ENCODE data around the gene SYT12. TPM values are rescaled to one million over a fixed set of nuclear protein-coding genes. Genes with fewer than 3 reads are reported as not detected.

The SYT12 gene
- total and polyA plus RNA-seq, 2 donors (not counting 1 experiment from before 2014, with no cell fraction given): not detected

DNA sequence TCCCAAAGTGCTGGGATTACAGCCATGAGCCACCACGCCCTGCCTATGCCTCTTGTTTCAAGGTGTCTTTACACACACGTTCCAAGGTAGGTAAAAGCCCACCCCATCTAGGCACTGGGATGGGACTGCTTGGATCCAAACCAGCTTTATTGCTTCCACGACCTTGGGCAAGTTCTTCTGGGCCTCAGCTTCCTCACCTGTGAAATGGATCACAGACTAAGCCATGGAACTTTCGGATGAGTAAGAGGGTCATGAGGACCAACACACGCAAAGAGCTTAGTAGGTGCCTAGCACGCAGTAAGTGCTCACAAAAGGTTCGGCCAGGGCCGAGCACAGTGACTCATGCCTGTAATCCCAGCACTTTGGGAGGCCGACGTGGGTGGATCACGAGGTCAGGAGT, 49.4 kb downstream of the SYT12 start:
- ATAC-seq (ENCODE audit: low read depth): no peak

DNA sequence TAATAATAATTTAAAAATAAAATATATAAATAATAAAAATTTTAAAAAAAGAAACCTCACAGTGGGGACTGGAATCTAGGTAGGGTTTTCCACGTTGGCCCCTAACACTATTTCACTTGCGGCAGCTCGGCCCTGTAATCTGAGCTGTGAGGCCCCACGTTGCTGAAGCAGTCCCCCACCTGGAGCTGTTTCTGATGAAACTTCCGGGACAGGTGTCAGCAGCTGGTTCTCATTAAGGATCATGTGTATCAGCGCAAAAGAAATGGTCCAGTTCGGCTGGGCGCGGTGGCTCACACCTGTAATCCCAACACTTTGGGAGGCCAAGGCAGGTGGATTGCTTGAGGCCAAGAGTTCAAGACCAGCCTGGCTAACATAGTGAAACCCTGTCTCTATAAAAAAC, 51.0 kb downstream of the SYT12 start:
- H4K20me1 ChIP-seq (ENCODE audit: control insufficient read depth, insufficient read depth, low read length, poor library complexity, severe bottlenecking): no peaks in the 10 kb centered on the region
- H3K4me1 ChIP-seq (ENCODE audit: control insufficient read depth in 2 of 2, insufficient read depth in 2 of 2, low read length in 2 of 2): peaks cover 6 to 7% of the 10 kb centered on the region in 2 donors
- H3K79me2 ChIP-seq (ENCODE audit: control insufficient read depth, insufficient read depth, low read length): no peaks in the 10 kb centered on the region
- Mint-ChIP-seq H3K4me3 (no peak overlapping the region), H3K9me3 (ENCODE audit: insufficient read depth) (no peaks in the 10 kb centered on the region), H3K4me1 (peaks cover 4% of the 10 kb centered on the region), H3K27me3 (peaks cover 9% of the 10 kb centered on the region), H3K27ac (no peak overlapping the region)
- no peak for DNase-seq
- no peak overlapping the region for H3K4me3 ChIP-seq (ENCODE audit: control extremely low read depth in 1 of 5, extremely low read depth in 1 of 5, insufficient read depth in 1 of 5, low read depth in 2 of 5, low read length in 4 of 5)
- H3K27me3 ChIP-seq (replicated peaks in 1 of 4; ENCODE audit: control extremely low read depth in 1 of 4, control insufficient read depth in 3 of 4, insufficient read depth in 4 of 4, low read length in 3 of 4): peaks cover 0 to 13% (median 6%) of the 10 kb centered on the region in 4 experiments
- no peak overlapping the region for H3K4me2 ChIP-seq (replicated peaks; ENCODE audit: low read depth, low read length, poor library complexity, severe bottlenecking)
- H3K9ac ChIP-seq (ENCODE audit: low read length): no peak overlapping the region
- WGBS (ENCODE audit: insufficient coverage): 93% methylated on average over 9 of the region's 9 CpGs
- no peaks in the 10 kb centered on the region for H3K36me3 ChIP-seq (replicated peaks in 1 of 2; ENCODE audit: control extremely low read depth in 1 of 2, control insufficient read depth in 1 of 2, extremely low read depth in 1 of 2, insufficient read depth in 2 of 2, low read length in 1 of 2)
- ATAC-seq (ENCODE audit: low read depth): no peak
- H3K27ac ChIP-seq (ENCODE audit: low read length in 2 of 2): no peak overlapping the region
- intact Hi-C loops (cut with micrococcal nuclease): no loop called here
- ChIA-PET POLR2A (no interaction called here), CTCF (interaction anchor here (0.6 to 2.0 kb wide), 6 partner anchors 9 to 903 kb away, joined by 3 to 5 read pairs (median 3); no protein-coding TSS in a partner anchor)
- H2AFZ ChIP-seq (ENCODE audit: insufficient read depth, low read depth, low read length, poor library complexity, severe bottlenecking): no peak overlapping the region
- no peak for TF ChIP-seq EZH2 (IDR thresholded peaks at IDR 0.05; ENCODE audit: borderline replicate concordance, insufficient read depth, low read depth, low read length, poor library complexity, severe bottlenecking)
- TF ChIP-seq, protein P1, sequence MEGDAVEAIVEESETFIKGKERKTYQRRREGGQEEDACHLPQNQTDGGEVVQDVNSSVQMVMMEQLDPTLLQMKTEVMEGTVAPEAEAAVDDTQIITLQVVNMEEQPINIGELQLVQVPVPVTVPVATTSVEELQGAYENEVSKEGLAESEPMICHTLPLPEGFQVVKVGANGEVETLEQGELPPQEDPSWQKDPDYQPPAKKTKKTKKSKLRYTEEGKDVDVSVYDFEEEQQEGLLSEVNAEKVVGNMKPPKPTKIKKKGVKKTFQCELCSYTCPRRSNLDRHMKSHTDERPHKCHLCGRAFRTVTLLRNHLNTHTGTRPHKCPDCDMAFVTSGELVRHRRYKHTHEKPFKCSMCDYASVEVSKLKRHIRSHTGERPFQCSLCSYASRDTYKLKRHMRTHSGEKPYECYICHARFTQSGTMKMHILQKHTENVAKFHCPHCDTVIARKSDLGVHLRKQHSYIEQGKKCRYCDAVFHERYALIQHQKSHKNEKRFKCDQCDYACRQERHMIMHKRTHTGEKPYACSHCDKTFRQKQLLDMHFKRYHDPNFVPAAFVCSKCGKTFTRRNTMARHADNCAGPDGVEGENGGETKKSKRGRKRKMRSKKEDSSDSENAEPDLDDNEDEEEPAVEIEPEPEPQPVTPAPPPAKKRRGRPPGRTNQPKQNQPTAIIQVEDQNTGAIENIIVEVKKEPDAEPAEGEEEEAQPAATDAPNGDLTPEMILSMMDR (IDR thresholded peaks at IDR 0.05): no peak
- H3K9me3 ChIP-seq (ENCODE audit: control extremely low read depth in 1 of 3, control insufficient read depth in 2 of 3, insufficient read depth in 1 of 3, low read length in 2 of 3): no peaks in the 10 kb centered on the region

More for the DNA sequence above, 49.4 kb downstream of the SYT12 start:
- H3K4me1 ChIP-seq (ENCODE audit: control insufficient read depth in 2 of 2, insufficient read depth in 2 of 2, low read length in 2 of 2): peaks cover 6 to 7% of the 10 kb centered on the region in 2 donors
- Mint-ChIP-seq H3K4me3 (no peak overlapping the region), H3K9me3 (ENCODE audit: insufficient read depth) (no peaks in the 10 kb centered on the region), H3K27ac (no peak overlapping the region), H3K27me3 (peaks cover 12% of the 10 kb centered on the region), H3K4me1 (peaks cover 4% of the 10 kb centered on the region)
- TF ChIP-seq, protein P1 (IDR thresholded peaks at IDR 0.05): no peak
- TF ChIP-seq EZH2 (IDR thresholded peaks at IDR 0.05; ENCODE audit: borderline replicate concordance, insufficient read depth, low read depth, low read length, poor library complexity, severe bottlenecking): no peak
- no peak for DNase-seq
- no peak overlapping the region for H3K27ac ChIP-seq (ENCODE audit: low read length in 2 of 2)
- no peaks in the 10 kb centered on the region for H3K79me2 ChIP-seq (ENCODE audit: control insufficient read depth, insufficient read depth, low read length)
- ChIA-PET POLR2A (interaction anchor here (0.7 kb wide), 1 partner anchor 115 kb away, joined by 3 read pairs; no protein-coding TSS in a partner anchor), CTCF (interaction anchor here (0.6 to 2.0 kb wide), 7 partner anchors 9 to 377 kb away, joined by 3 to 5 read pairs (median 3); partner anchors contain the start of gene RHOD)
- H3K9me3 ChIP-seq (ENCODE audit: control extremely low read depth in 1 of 3, control insufficient read depth in 2 of 3, insufficient read depth in 1 of 3, low read length in 2 of 3): no peaks in the 10 kb centered on the region
- no peak overlapping the region for H3K4me3 ChIP-seq (ENCODE audit: control extremely low read depth in 1 of 5, extremely low read depth in 1 of 5, insufficient read depth in 1 of 5, low read depth in 2 of 5, low read length in 4 of 5)
- H3K4me2 ChIP-seq (replicated peaks; ENCODE audit: low read depth, low read length, poor library complexity, severe bottlenecking): no peak overlapping the region
- WGBS (ENCODE audit: insufficient coverage): 87% methylated on average over 11 of the region's 11 CpGs
- H4K20me1 ChIP-seq (ENCODE audit: control insufficient read depth, insufficient read depth, low read length, poor library complexity, severe bottlenecking): no peaks in the 10 kb centered on the region
- intact Hi-C loops (cut with micrococcal nuclease): no loop called here
- H2AFZ ChIP-seq (ENCODE audit: insufficient read depth, low read depth, low read length, poor library complexity, severe bottlenecking): no peak overlapping the region
- H3K27me3 ChIP-seq (replicated peaks in 1 of 4; ENCODE audit: control extremely low read depth in 1 of 4, control insufficient read depth in 3 of 4, insufficient read depth in 4 of 4, low read length in 3 of 4): peaks cover 0 to 10% (median 5%) of the 10 kb centered on the region in 4 experiments
- no peak overlapping the region for H3K9ac ChIP-seq (ENCODE audit: low read length)
- no peaks in the 10 kb centered on the region for H3K36me3 ChIP-seq (replicated peaks in 1 of 2; ENCODE audit: control extremely low read depth in 1 of 2, control insufficient read depth in 1 of 2, extremely low read depth in 1 of 2, insufficient read depth in 2 of 2, low read length in 1 of 2)

Data from B cell (primary cell).